ENCODE data around the gene OTOP2. TPM values are rescaled to one million over a fixed set of nuclear protein-coding genes. Genes with fewer than 3 reads are reported as not detected.

Gene OTOP2
- polyA plus RNA-seq, 3 donors: 0.05 TPM; not detected in 2

- Mint-ChIP-seq H3K9me3 (peaks cover 5 to 10% (median 6%) of the 10 kb centered on the region in 7 donors), H3K36me3 (peaks cover 0 to 4% of the 10 kb centered on the region in 2 donors), H3K27me3 (ENCODE audit: low read depth in 3 of 3) (peaks cover 20 to 28% (median 25%) of the 10 kb centered on the region in 3 donors), H3K4me1 (peaks cover 24% of the 10 kb centered on the region), H3K27ac (peak overlapping the region in 1 of 7 donors; percentile 13), H3K4me3 (peak overlapping the region in 1 of 2 donors; percentile 76)
- no peak overlapping the region for H3K27ac ChIP-seq (ENCODE audit: low read depth in 1 of 2, low read length in 2 of 2)
- H3K9me3 ChIP-seq (replicated peaks in 1 of 2; ENCODE audit: control insufficient read depth in 1 of 2, insufficient read depth in 1 of 2, low read length in 2 of 2): peaks cover 0 to 5% of the 10 kb centered on the region in 2 donors
- 96% methylated on average over 11 of the region's 13 CpGs for WGBS (ENCODE audit: insufficient coverage)
- no peak overlapping the region for H3K4me3 ChIP-seq (replicated peaks in 1 of 3; ENCODE audit: low read depth in 2 of 3, low read length in 3 of 3)
- intact Hi-C loops (cut with micrococcal nuclease): no loop called here
- no peak for DNase-seq
- no peak overlapping the region for H2AFZ ChIP-seq (ENCODE audit: insufficient read depth, low read depth, low read length, poor library complexity, severe bottlenecking)
- no peak overlapping the region for H3K4me2 ChIP-seq (replicated peaks; ENCODE audit: extremely low read depth, low read length, poor library complexity, severe bottlenecking)
- TF ChIP-seq CTCF (IDR thresholded peaks at IDR 0.05): no peak
- H3K79me2 ChIP-seq (ENCODE audit: insufficient read depth, low read length): no peaks in the 10 kb centered on the region
- peaks cover 22 to 37% of the 10 kb centered on the region in 2 donors for H3K4me1 ChIP-seq (ENCODE audit: control insufficient read depth in 1 of 2, insufficient read depth in 2 of 2, low read length in 2 of 2)
- no peaks in the 10 kb centered on the region for H4K20me1 ChIP-seq (ENCODE audit: insufficient read depth, low read length)
- H3K27me3 ChIP-seq (ENCODE audit: control insufficient read depth in 2 of 2, insufficient read depth in 2 of 2, low read length in 2 of 2): peaks cover 2 to 22% of the 10 kb centered on the region in 2 donors
- no peak overlapping the region for H3K9ac ChIP-seq (ENCODE audit: insufficient read depth, low read length, poor library complexity, severe bottlenecking)
- H3K36me3 ChIP-seq (replicated peaks in 1 of 2; ENCODE audit: control insufficient read depth in 1 of 2, insufficient read depth in 2 of 2, low read length in 2 of 2): no peaks in the 10 kb centered on the region
These were observed 7.8 kb upstream of the OTOP2 start for GRCh38 chr17:74916136-74916850.

DNA sequence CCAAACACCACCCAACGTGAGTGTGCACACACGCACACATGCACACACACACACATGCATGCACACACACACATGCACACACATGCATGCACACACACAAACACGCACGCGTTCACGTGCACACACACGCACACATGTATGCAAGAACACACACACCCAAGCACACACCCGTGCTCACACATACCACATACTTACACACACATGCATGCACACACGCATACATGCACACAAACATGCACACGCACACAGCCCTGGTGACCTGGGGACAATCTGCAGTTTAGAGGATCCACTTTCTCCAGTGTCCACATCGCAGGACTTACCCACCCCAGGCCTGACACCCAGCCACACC is 7.2 kb upstream of the OTOP2 start:
- Mint-ChIP-seq H3K9me3 (peaks cover 5 to 10% (median 6%) of the 10 kb centered on the region in 7 donors), H3K27me3 (ENCODE audit: low read depth in 3 of 3) (peaks cover 24 to 33% (median 30%) of the 10 kb centered on the region in 3 donors), H3K4me1 (peaks cover 24% of the 10 kb centered on the region), H3K36me3 (peaks cover 0 to 4% of the 10 kb centered on the region in 2 donors), H3K27ac (peak overlapping the region in 1 of 7 donors; percentile 13), H3K4me3 (peak overlapping the region in 1 of 2 donors; percentile 76)
- Histone ChIP-seq H2AFZ (ENCODE audit: insufficient read depth, low read depth, low read length, poor library complexity, severe bottlenecking) (peak overlapping the region; percentile 79), H3K9ac (ENCODE audit: insufficient read depth, low read length, poor library complexity, severe bottlenecking) (no peak overlapping the region), H3K27me3 (ENCODE audit: control insufficient read depth in 2 of 2, insufficient read depth in 2 of 2, low read length in 2 of 2) (peaks cover 7 to 27% of the 10 kb centered on the region in 2 donors), H3K4me2 (replicated peaks; ENCODE audit: extremely low read depth, low read length, poor library complexity, severe bottlenecking) (peak overlapping the region; percentile 72), H3K4me1 (ENCODE audit: control insufficient read depth in 1 of 2, insufficient read depth in 2 of 2, low read length in 2 of 2) (peaks cover 22 to 37% of the 10 kb centered on the region in 2 donors), H3K27ac (ENCODE audit: low read depth in 1 of 2, low read length in 2 of 2) (no peak overlapping the region), H3K4me3 (replicated peaks in 1 of 3; ENCODE audit: low read depth in 2 of 3, low read length in 3 of 3) (peak overlapping the region in 1 of 3 experiments; percentile 62), H3K9me3 (replicated peaks in 1 of 2; ENCODE audit: control insufficient read depth in 1 of 2, insufficient read depth in 1 of 2, low read length in 2 of 2) (peaks cover 0 to 5% of the 10 kb centered on the region in 2 donors), H3K79me2 (ENCODE audit: insufficient read depth, low read length) (no peaks in the 10 kb centered on the region), H4K20me1 (ENCODE audit: insufficient read depth, low read length) (no peaks in the 10 kb centered on the region), H3K36me3 (replicated peaks in 1 of 2; ENCODE audit: control insufficient read depth in 1 of 2, insufficient read depth in 2 of 2, low read length in 2 of 2) (no peaks in the 10 kb centered on the region)
- no peak for TF ChIP-seq CTCF (IDR thresholded peaks at IDR 0.05)
- intact Hi-C loops (cut with micrococcal nuclease): no loop called here
- 88% methylated on average over 10 of the region's 11 CpGs for WGBS (ENCODE audit: insufficient coverage)
- no peak for DNase-seq
